Right lobe of liver (tissue), 6 donors: ENCODE results near the gene BANK1. TPM values are rescaled to one million over a fixed set of nuclear protein-coding genes. Genes with fewer than 3 reads are reported as not detected.

Source experiments
- ATAC-seq, 4 donors: fragments of 200-7000 bp; cut with Tn5 transposase; one replicate each; pipeline ENCODE4 v1.9.1; 2020; ENCODE audit warnings: mild to moderate bottlenecking in 4 of 4, moderate library complexity in 4 of 4
- DNase-seq, 3 donors: peaks; one replicate each; pipeline ENCODE4 v3.0.0-alpha.2; 2020
- H3K27ac ChIP-seq, 3 donors: fragments of 200-600 bp; one replicate each; pipeline ENCODE4 v1.8.0; 2022
- H3K27me3 ChIP-seq, 2 donors: fragments of 200-600 bp; one replicate each; pipeline ENCODE4 v1.8.0; 2022
- H3K36me3 ChIP-seq, 4 donors: fragments of 200-600 bp; sonication (generic) in 1 of 4; one replicate each; pipeline versions ENCODE4 v1.5.1 to v1.8.0; 2017 to 2022; ENCODE audit warnings: control low read depth in 1 of 4
- H3K4me1 ChIP-seq, 4 donors: fragments of 200-600 bp; sonication (generic) in 1 of 4; one replicate each; pipeline versions ENCODE4 v1.5.1 to v1.8.0; 2017 to 2022; ENCODE audit warnings: control low read depth in 1 of 4
- H3K4me3 ChIP-seq, 3 donors: fragments of 200-600 bp; one replicate each; pipeline ENCODE4 v1.8.0; 2022
- H3K9me3 ChIP-seq, 4 donors: fragments of 200-600 bp; sonication (generic) in 1 of 4; one replicate each; pipeline versions ENCODE4 v1.5.1 to v1.8.0; 2017 to 2022; ENCODE audit warnings: control low read depth in 1 of 4
- POLR2A ChIP-seq: fragments of 450-650 bp; IDR thresholded peaks from one replicate; pipeline ENCODE4 v1.6.1; 2017; ENCODE audit warnings: antibody characterized with exemption, mild to moderate bottlenecking
- WGBS: methylation state at CpG from one replicate; pipeline ENCODE4 v1.1.6; 2018; ENCODE audit warnings: low coverage, low lambda C conversion rate; ENCODE audit not compliant: insufficient coverage; ENCODE audit errors: missing lambda C conversion rate; 5-methylcytosine and 5-hydroxymethylcytosine counted together
- intact Hi-C, 2 donors: fragments of 100-400 bp; cut with DNase I; formaldehyde crosslinking; loops; one replicate each; pipeline versions ENCODE4 v1.11.2 to v1.14.1; 2022
- total RNA-seq, 6 experiments: library from RNA; depleted of rRNA in 2 of 6; stranded (reverse); fragments of >200 nt in 2 of 6; fragmentation: NEBNext Ultra II Directional in 3 of 6; extraction: Animal tissue kit (Norgen Biotek cat#: 25700) in 3 of 6; gene quantifications; one replicate each; pipeline versions ENCODE4 v1.1.0 to v1.2.4, GENCODE V29; 2016 to 2023
- TF ChIP-seq, protein P1 (sequence below), 4 donors: fragments of 200-600 bp in 3 of 4; fragments of 450-650 bp in 1 of 4; IDR thresholded peaks; one replicate each; pipeline versions ENCODE4 v1.5.1 to v1.8.0; 2016 to 2022; ENCODE audit warnings: antibody characterized with exemption in 4 of 4, mild to moderate bottlenecking in 2 of 4
- donor health status: DM: no; HTN: yes; CAD: no.
- donor health status: DM: no; HTN: no; CAD: no.
- donor health status: DM: no; HTN: no; CAD: no.
- donor health status: DM: no; HTN: yes; CAD: no.
- donor health status: DM: no; HTN: yes; CAD: no.

BANK1 gene
- total RNA-seq, 6 experiments from 2014 or later = 0.06 to 0.84 (median 0.27) TPM; not detected in 2

DNA sequence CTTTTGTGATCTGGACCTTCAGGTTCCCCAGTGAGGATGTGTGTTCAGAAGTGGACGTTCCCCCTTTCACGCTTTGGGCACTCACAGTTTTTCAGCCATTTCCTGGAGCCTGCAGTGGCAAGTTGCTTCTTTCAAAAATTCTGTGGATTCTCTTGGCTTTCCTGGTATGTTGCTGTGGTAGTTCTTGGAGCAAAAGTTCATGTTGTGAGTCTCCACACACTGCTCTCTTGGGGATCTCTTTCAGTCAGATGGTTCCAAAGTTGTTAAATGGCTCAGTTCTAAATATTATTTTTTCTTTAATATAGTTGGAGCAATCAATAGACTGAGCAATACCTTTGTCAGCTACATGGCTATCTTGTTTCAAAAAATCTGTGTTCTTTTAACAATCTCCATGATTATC lies 28.5 kb upstream of the BANK1 start:
- no peaks in the 10 kb centered on the region for H3K9me3 ChIP-seq
- H3K36me3 ChIP-seq = no peaks in the 10 kb centered on the region
- H3K27ac ChIP-seq = no peak overlapping the region
- DNase-seq (no peak), ATAC-seq (no peak)
- H3K4me1 ChIP-seq = no peaks in the 10 kb centered on the region
- no peaks in the 10 kb centered on the region for H3K27me3 ChIP-seq
- TF ChIP-seq POLR2A = no peak
- TF ChIP-seq, protein P1, sequence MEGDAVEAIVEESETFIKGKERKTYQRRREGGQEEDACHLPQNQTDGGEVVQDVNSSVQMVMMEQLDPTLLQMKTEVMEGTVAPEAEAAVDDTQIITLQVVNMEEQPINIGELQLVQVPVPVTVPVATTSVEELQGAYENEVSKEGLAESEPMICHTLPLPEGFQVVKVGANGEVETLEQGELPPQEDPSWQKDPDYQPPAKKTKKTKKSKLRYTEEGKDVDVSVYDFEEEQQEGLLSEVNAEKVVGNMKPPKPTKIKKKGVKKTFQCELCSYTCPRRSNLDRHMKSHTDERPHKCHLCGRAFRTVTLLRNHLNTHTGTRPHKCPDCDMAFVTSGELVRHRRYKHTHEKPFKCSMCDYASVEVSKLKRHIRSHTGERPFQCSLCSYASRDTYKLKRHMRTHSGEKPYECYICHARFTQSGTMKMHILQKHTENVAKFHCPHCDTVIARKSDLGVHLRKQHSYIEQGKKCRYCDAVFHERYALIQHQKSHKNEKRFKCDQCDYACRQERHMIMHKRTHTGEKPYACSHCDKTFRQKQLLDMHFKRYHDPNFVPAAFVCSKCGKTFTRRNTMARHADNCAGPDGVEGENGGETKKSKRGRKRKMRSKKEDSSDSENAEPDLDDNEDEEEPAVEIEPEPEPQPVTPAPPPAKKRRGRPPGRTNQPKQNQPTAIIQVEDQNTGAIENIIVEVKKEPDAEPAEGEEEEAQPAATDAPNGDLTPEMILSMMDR (IDR thresholded peaks at IDR 0.05) = no peak
- H3K4me3 ChIP-seq = no peak overlapping the region
- WGBS = 33% methylated on average over 2 of the region's 2 CpGs
- intact Hi-C loops = no loop called here

DNA sequence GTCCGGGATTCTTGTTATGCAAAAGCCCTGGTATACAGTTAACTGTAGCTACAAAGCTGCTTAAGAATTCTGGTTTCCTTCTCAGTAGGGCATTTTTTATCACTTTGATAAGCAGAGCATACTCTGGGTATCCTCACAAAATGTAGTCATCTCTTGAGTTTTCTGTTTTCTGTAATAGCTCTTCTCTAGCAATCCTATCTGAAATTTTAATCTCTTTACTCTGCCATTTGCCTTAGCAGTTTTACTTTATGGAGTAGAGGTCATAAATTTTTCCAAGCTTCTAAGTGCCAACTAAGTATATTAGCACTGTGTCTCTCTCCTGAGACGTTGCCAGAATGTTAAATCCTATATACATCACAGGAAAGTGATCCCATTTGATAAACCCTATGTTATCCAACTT lies 28.0 kb upstream of the BANK1 start:
- 50% methylated on average over 2 of the region's 2 CpGs for WGBS

DNA sequence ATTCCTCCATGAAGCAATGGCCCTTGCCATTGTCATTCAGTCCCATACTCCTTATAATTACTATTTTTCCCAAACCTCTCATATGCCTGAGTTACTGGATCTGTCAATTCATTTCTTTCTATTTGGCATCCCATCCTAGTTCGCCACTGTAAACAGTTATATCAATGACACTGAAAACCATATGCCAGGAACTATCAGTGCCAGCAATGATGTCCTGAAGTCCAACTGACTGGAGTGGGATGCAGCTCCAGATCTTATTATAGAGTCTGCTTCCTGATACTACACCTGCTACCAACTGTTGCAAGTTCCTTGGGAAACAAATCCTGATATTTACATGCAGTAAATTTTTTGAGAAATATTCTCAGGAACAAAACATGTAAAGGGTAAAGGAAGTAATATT lies 27.0 kb upstream of the BANK1 start:
- Histone ChIP-seq H3K9me3 (no peaks in the 10 kb centered on the region), H3K4me1 (no peaks in the 10 kb centered on the region), H3K27ac (no peak overlapping the region), H3K4me3 (no peak overlapping the region), H3K27me3 (no peaks in the 10 kb centered on the region), H3K36me3 (no peaks in the 10 kb centered on the region)
- no peak for ATAC-seq
- intact Hi-C loops = no loop called here
- WGBS = 60% methylated on average over 1 of the region's 1 CpG
- TF ChIP-seq, protein P1 (IDR thresholded peaks at IDR 0.05) = no peak
- TF ChIP-seq POLR2A = no peak
- no peak for DNase-seq

More for the DNA sequence above, 28.0 kb upstream of the BANK1 start:
- H3K27ac ChIP-seq = no peak overlapping the region
- no peaks in the 10 kb centered on the region for H3K27me3 ChIP-seq
- no peak for DNase-seq
- H3K36me3 ChIP-seq = no peaks in the 10 kb centered on the region
- intact Hi-C loops = no loop called here
- H3K4me3 ChIP-seq = no peak overlapping the region
- no peaks in the 10 kb centered on the region for H3K4me1 ChIP-seq
- no peak for TF ChIP-seq POLR2A
- TF ChIP-seq, protein P1 (IDR thresholded peaks at IDR 0.05) = no peak
- no peak for ATAC-seq
- H3K9me3 ChIP-seq = no peaks in the 10 kb centered on the region

DNA sequence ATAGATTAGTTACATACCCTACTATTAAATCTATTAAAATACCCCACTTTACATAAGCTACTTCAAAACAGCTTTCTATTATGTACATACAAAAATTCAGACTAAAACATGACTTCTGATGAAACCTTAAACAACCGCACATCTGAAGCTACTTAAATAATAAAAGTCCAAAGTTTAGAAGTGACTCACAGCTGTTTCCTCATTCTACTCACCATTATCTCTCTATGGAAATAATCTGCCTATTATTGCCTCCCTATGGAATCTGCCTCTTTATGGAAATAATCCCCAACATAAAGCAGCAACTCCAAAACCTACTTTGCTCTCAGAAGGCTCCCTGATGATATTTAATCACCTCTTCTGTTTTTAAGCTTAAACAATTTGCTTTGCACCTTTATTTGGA lies 15.7 kb upstream of the BANK1 start:
- H3K4me1 ChIP-seq = no peaks in the 10 kb centered on the region
- intact Hi-C loops = no loop called here
- TF ChIP-seq, protein P1 (IDR thresholded peaks at IDR 0.05) = no peak
- TF ChIP-seq POLR2A = no peak
- no peak overlapping the region for H3K4me3 ChIP-seq
- no peak overlapping the region for H3K27ac ChIP-seq
- DNase-seq (no peak), ATAC-seq (peak in 1 of 4 donors; percentile 37)
- 15% methylated on average over 1 of the region's 1 CpG for WGBS
- no peaks in the 10 kb centered on the region for H3K9me3 ChIP-seq
- H3K27me3 ChIP-seq = no peaks in the 10 kb centered on the region
- no peaks in the 10 kb centered on the region for H3K36me3 ChIP-seq

DNA sequence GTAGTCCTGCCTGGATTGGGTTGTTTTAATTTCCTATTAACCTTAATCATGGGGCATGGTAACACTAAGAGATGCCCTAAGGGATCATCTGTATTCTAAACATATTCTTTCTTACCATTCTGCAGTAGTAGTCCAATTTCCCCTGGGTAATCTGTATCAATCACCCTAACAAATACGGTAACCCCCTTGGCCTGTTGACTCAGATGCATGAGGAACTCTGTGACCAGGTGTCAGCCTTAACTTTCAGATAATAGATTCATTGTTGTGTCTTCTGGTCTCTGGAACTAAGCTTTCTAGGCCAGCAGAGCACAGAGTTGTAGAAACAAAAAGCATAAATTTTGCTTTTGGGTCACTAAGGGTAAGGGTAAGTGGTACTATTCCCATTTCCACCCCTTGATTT lies 13.1 kb upstream of the BANK1 start:
- no peak for DNase-seq
- Histone ChIP-seq H3K4me1 (no peaks in the 10 kb centered on the region), H3K36me3 (no peaks in the 10 kb centered on the region), H3K27ac (no peak overlapping the region), H3K4me3 (no peak overlapping the region), H3K27me3 (no peaks in the 10 kb centered on the region), H3K9me3 (no peaks in the 10 kb centered on the region)
- WGBS = 75% methylated on average over 1 of the region's 1 CpG
- no peak for ATAC-seq
- no peak for TF ChIP-seq POLR2A
- TF ChIP-seq, protein P1 (IDR thresholded peaks at IDR 0.05) = no peak
- intact Hi-C loops = no loop called here
